ENCODE measurements around the gene SLC12A7. TPM values are rescaled to one million over a fixed set of nuclear protein-coding genes. Genes with fewer than 3 reads are reported as not detected.

SLC12A7 gene
- total RNA-seq, 1 experiment from 2014 or later = 28.1 TPM

DNA sequence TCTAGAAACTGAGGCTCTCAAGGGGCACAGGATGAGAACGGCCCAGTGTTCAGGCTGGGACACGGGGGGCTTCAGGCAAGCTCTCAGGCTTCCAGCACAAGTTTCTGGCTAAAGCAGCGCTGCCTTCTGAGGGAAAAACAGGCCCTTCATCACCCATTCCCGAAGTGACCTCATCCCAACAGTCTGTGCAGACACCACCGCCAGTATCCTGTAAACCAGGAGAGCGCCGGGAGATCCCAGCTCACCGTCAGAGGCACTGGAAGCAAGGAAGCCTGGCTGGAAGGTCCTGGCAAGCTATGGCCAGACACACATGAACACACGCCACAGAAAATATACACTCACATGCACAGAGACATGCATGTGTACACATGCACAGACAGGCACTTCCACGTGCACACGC, 8.8 kb downstream of the SLC12A7 start:
- ATAC-seq (no peak), DNase-seq (ENCODE audit: low spot score) (no peak)
- CTCF ChIA-PET = interaction anchor here (0.9 kb wide), 1 partner anchor 92 kb away, joined by 5 read pairs; no protein-coding TSS in a partner anchor
- TF ChIP-seq, protein P1, sequence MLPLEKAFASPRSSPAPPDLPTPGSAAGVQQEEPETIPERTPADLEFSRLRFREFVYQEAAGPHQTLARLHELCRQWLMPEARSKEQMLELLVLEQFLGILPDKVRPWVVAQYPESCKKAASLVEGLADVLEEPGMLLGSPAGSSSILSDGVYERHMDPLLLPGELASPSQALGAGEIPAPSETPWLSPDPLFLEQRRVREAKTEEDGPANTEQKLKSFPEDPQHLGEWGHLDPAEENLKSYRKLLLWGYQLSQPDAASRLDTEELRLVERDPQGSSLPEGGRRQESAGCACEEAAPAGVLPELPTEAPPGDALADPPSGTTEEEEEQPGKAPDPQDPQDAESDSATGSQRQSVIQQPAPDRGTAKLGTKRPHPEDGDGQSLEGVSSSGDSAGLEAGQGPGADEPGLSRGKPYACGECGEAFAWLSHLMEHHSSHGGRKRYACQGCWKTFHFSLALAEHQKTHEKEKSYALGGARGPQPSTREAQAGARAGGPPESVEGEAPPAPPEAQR (CRISPR knock-in tag; IDR thresholded peaks at IDR 0.05) = no peak
- TF ChIP-seq, protein P2, sequence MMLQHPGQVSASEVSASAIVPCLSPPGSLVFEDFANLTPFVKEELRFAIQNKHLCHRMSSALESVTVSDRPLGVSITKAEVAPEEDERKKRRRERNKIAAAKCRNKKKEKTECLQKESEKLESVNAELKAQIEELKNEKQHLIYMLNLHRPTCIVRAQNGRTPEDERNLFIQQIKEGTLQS (CRISPR knock-in tag; conservative IDR thresholded peaks at IDR 0.05) = no peak
- TF ChIP-seq SMAD4 (CRISPR knock-in tag; IDR thresholded peaks at IDR 0.05) (no peak), ZNF317 (CRISPR knock-in tag; IDR thresholded peaks at IDR 0.05; ENCODE audit: borderline replicate concordance, low read depth) (no peak), JAZF1 (CRISPR knock-in tag; IDR thresholded peaks at IDR 0.05) (no peak), SMAD3 (CRISPR knock-in tag; IDR thresholded peaks at IDR 0.05; ENCODE audit: borderline replicate concordance) (no peak)
- TF ChIP-seq, protein P3, sequence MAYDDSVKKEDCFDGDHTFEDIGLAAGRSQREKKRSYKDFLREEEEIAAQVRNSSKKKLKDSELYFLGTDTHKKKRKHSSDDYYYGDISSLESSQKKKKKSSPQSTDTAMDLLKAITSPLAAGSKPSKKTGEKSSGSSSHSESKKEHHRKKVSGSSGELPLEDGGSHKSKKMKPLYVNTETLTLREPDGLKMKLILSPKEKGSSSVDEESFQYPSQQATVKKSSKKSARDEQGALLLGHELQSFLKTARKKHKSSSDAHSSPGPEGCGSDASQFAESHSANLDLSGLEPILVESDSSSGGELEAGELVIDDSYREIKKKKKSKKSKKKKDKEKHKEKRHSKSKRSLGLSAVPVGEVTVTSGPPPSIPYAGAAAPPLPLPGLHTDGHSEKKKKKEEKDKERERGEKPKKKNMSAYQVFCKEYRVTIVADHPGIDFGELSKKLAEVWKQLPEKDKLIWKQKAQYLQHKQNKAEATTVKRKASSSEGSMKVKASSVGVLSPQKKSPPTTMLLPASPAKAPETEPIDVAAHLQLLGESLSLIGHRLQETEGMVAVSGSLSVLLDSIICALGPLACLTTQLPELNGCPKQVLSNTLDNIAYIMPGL (CRISPR knock-in tag; IDR thresholded peaks at IDR 0.05) = no peak
- TF ChIP-seq, protein P4, sequence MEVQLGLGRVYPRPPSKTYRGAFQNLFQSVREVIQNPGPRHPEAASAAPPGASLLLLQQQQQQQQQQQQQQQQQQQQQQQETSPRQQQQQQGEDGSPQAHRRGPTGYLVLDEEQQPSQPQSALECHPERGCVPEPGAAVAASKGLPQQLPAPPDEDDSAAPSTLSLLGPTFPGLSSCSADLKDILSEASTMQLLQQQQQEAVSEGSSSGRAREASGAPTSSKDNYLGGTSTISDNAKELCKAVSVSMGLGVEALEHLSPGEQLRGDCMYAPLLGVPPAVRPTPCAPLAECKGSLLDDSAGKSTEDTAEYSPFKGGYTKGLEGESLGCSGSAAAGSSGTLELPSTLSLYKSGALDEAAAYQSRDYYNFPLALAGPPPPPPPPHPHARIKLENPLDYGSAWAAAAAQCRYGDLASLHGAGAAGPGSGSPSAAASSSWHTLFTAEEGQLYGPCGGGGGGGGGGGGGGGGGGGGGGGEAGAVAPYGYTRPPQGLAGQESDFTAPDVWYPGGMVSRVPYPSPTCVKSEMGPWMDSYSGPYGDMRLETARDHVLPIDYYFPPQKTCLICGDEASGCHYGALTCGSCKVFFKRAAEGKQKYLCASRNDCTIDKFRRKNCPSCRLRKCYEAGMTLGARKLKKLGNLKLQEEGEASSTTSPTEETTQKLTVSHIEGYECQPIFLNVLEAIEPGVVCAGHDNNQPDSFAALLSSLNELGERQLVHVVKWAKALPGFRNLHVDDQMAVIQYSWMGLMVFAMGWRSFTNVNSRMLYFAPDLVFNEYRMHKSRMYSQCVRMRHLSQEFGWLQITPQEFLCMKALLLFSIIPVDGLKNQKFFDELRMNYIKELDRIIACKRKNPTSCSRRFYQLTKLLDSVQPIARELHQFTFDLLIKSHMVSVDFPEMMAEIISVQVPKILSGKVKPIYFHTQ (CRISPR knock-in tag; IDR thresholded peaks at IDR 0.05) = no peak
- TF ChIP-seq, protein P5, sequence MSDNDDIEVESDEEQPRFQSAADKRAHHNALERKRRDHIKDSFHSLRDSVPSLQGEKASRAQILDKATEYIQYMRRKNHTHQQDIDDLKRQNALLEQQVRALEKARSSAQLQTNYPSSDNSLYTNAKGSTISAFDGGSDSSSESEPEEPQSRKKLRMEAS (CRISPR knock-in tag; IDR thresholded peaks at IDR 0.05) = no peak
- TF ChIP-seq, protein P6, sequence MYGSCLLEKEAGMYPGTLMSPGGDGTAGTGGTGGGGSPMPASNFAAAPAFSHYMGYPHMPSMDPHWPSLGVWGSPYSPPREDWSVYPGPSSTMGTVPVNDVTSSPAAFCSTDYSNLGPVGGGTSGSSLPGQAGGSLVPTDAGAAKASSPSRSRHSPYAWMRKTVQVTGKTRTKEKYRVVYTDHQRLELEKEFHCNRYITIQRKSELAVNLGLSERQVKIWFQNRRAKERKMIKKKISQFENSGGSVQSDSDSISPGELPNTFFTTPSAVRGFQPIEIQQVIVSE (CRISPR knock-in tag; IDR thresholded peaks at IDR 0.05; ENCODE audit: borderline replicate concordance) = no peak
- H3K9me3 Mint-ChIP-seq = no peaks in the 10 kb centered on the region
- H3K27ac Mint-ChIP-seq = peak overlapping the region; percentile 54
- no peaks in the 10 kb centered on the region for H3K27me3 Mint-ChIP-seq (ENCODE audit: low read depth)
- H3K36me3 Mint-ChIP-seq = no peaks in the 10 kb centered on the region
- POLR2A ChIA-PET = interaction anchor here (1.3 kb wide), 1 partner anchor 16 kb away, joined by 5 read pairs; no protein-coding TSS in a partner anchor
- H3K4me1 Mint-ChIP-seq = peaks cover 65% of the 10 kb centered on the region
- H3K4me3 Mint-ChIP-seq = no peak overlapping the region

DNA sequence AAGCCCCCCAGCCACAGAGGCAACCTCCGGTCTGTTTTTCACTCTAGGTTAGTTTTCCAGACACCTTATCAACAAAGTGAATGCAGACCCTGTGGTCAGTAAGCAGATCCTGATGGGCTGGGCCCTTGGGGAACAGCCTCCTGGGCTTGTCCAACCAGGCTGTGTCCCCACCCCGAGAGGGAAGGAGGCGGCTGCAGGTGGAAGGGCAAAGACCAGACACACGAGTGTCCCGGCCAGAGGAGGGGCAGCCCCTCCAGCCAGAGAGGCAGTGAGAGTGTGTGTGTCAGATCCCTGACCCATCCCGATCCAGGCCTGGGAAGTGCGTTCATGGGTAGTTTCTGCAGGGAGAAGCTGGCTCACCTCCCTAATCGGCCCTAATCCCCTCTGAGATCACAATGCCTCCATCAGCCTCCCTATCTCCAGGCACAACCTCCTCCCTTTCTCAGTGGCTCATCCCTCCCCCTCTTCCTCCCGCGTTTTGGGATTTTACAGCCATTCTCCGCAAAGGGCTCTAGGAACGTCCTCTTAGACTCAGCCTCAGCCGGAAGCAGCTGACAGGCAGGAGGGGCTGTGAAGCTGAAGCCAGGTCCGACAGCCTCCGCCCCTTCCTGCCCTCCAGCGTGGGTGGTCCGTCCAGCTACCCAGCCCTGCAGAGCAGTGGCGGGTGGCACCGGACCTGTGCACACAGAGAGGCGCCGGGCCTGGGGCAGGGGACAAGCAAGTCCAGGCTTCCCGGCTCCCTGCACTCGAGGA, 9.7 kb downstream of the SLC12A7 start:
- DNase-seq (ENCODE audit: low spot score) (peak; percentile 41), ATAC-seq (peak; percentile 14)
- Mint-ChIP-seq H3K27me3 (ENCODE audit: low read depth) (no peaks in the 10 kb centered on the region), H3K9me3 (no peaks in the 10 kb centered on the region), H3K27ac (peak overlapping the region; percentile 76), H3K4me3 (no peak overlapping the region; the same call in 1 of the 2 replicates), H3K4me1 (peaks cover 62% of the 10 kb centered on the region), H3K36me3 (no peaks in the 10 kb centered on the region)
- TF ChIP-seq, protein P7, sequence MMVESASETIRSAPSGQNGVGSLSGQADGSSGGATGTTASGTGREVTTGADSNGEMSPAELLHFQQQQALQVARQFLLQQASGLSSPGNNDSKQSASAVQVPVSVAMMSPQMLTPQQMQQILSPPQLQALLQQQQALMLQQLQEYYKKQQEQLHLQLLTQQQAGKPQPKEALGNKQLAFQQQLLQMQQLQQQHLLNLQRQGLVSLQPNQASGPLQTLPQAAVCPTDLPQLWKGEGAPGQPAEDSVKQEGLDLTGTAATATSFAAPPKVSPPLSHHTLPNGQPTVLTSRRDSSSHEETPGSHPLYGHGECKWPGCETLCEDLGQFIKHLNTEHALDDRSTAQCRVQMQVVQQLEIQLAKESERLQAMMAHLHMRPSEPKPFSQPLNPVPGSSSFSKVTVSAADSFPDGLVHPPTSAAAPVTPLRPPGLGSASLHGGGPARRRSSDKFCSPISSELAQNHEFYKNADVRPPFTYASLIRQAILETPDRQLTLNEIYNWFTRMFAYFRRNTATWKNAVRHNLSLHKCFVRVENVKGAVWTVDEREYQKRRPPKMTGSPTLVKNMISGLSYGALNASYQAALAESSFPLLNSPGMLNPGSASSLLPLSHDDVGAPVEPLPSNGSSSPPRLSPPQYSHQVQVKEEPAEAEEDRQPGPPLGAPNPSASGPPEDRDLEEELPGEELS (CRISPR knock-in tag; IDR thresholded peaks at IDR 0.05) = no peak
- TF ChIP-seq, protein P1 (CRISPR knock-in tag; IDR thresholded peaks at IDR 0.05) = no peak
- TF ChIP-seq ZNF263 (CRISPR knock-in tag; IDR thresholded peaks at IDR 0.05; ENCODE audit: low read depth) (peak; percentile 85; the same call in 1 of the 2 replicates), ESRRA (CRISPR knock-in tag; IDR thresholded peaks at IDR 0.05; ENCODE audit: borderline replicate concordance) (no peak)
- ChIA-PET CTCF (interaction anchor here (0.8 to 1.4 kb wide), 6 partner anchors 21 to 119 kb away, joined by 3 to 5 read pairs (median 3); no protein-coding TSS in a partner anchor), POLR2A (interaction anchor here (1.3 kb wide), 1 partner anchor 17 kb away, joined by 5 read pairs; no protein-coding TSS in a partner anchor)
